Nephron progenitor cell (in vitro differentiated cells): Measurements from ENCODE around the gene TRPM5.

Source experiments
- DNase-seq: peaks from one replicate; pipeline ENCODE4 v3.0.0; 2021
- H3K27ac Mint-ChIP-seq: 2 replicates; pipeline ENCODE4 v1.8.0; 2021; ENCODE audit warnings: mild to moderate bottlenecking, moderate library complexity, mixed read lengths
- H3K27me3 Mint-ChIP-seq: 2 replicates; pipeline ENCODE4 v1.8.0; 2021; ENCODE audit warnings: mild to moderate bottlenecking, low read depth, mixed read lengths; ENCODE audit not compliant: poor library complexity
- H3K36me3 Mint-ChIP-seq: 2 replicates; pipeline ENCODE4 v1.8.0; 2021; ENCODE audit warnings: low read depth, mixed read lengths
- H3K4me1 Mint-ChIP-seq: 2 replicates; pipeline ENCODE4 v1.8.0; 2021; ENCODE audit warnings: mixed read lengths
- H3K4me3 Mint-ChIP-seq: 2 replicates; pipeline ENCODE4 v1.8.0; 2021; ENCODE audit warnings: mild to moderate bottlenecking, moderate library complexity, mixed read lengths
- H3K9me3 Mint-ChIP-seq: 2 replicates; pipeline ENCODE4 v1.8.0; 2021; ENCODE audit warnings: mild to moderate bottlenecking, moderate library complexity, mixed read lengths
- TF ChIP-seq, protein P1 (sequence below): fragments of 200-600 bp; sonication (generic); IDR thresholded peaks from 2 replicates; pipeline ENCODE4 v1.5.0; 2021; ENCODE audit warnings: antibody characterized with exemption

Gene TRPM5

DNA sequence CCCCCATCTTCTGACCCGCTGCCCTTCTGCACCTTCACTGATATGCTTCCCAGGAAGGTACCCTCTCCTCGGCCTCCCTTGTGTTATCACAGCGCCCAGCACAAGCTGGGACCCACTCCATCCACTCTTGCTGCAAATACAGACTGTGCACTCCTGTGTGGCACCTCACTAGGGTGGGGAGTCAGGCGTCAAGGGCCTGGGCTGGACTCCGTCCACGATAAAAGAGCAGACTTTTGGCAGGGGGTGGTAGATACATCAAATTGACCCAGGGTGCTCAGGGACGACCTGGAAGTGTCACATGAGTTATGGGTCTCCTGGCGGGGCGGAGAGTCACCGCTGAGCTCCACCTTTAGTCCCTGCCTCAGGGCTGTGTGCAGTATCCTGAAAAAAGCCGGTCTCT lies 908 bp downstream of the TRPM5 start:
- TF ChIP-seq, protein P1, sequence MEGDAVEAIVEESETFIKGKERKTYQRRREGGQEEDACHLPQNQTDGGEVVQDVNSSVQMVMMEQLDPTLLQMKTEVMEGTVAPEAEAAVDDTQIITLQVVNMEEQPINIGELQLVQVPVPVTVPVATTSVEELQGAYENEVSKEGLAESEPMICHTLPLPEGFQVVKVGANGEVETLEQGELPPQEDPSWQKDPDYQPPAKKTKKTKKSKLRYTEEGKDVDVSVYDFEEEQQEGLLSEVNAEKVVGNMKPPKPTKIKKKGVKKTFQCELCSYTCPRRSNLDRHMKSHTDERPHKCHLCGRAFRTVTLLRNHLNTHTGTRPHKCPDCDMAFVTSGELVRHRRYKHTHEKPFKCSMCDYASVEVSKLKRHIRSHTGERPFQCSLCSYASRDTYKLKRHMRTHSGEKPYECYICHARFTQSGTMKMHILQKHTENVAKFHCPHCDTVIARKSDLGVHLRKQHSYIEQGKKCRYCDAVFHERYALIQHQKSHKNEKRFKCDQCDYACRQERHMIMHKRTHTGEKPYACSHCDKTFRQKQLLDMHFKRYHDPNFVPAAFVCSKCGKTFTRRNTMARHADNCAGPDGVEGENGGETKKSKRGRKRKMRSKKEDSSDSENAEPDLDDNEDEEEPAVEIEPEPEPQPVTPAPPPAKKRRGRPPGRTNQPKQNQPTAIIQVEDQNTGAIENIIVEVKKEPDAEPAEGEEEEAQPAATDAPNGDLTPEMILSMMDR, result no peak
- Mint-ChIP-seq H3K36me3 (no peaks in the 10 kb centered on the region), H3K4me1 (peaks cover 3% of the 10 kb centered on the region), H3K27me3 (peaks cover 92% of the 10 kb centered on the region), H3K27ac (no peak overlapping the region), H3K9me3 (peaks cover 20% of the 10 kb centered on the region), H3K4me3 (peak overlapping the region; percentile 17)
- no peak for DNase-seq

DNA sequence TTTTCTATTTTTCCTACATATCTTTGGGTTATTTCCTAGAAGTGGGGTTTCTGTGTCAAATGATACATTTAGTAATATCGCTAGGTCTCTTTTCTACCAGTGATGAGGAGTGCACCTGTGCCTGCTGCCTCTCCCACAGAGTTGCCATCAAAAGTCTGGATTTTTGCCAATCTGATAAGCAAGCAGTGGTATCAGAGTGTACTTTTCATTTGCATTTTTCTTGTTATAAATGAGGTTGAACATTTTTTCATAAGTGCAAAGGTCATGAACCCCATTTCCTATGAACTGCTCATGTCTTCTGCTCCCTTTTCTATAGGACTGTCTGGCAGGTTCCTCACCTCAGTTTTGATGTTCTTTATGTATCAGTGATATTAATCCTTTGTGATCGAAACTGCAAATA lies 1.7 kb downstream of the TRPM5 start:
- Mint-ChIP-seq H3K4me3 (no peak overlapping the region), H3K4me1 (peaks cover 3% of the 10 kb centered on the region), H3K9me3 (peaks cover 20% of the 10 kb centered on the region), H3K27ac (no peak overlapping the region), H3K27me3 (peaks cover 92% of the 10 kb centered on the region), H3K36me3 (no peaks in the 10 kb centered on the region)
- DNase-seq, result no peak
- TF ChIP-seq, protein P1, result no peak

DNA sequence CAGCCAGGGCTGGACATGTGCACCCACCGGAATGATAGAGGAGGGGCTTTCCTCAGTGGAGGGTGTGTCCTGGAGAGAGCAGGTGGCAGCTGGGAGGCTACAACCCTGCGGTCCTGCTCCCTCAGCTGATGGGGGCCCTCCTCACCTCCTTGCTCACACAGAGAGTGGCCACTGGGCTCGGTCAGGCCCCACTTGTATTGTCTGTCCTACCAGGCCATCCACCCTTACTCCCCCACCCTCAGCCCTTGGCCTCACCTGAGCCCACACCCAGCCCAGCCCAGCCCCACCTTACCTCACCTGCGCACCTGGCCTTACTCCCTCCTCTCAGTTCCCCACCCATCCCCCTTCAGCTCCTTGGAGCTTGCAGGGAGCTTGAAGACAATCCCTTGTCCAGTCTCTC lies 3.1 kb downstream of the TRPM5 start:
- Mint-ChIP-seq H3K36me3 (no peaks in the 10 kb centered on the region), H3K9me3 (peaks cover 20% of the 10 kb centered on the region), H3K4me1 (peaks cover 3% of the 10 kb centered on the region), H3K27me3 (peaks cover 84% of the 10 kb centered on the region), H3K4me3 (no peak overlapping the region), H3K27ac (no peak overlapping the region)
- peak; percentile 1 for DNase-seq
- TF ChIP-seq, protein P1, result no peak

DNA sequence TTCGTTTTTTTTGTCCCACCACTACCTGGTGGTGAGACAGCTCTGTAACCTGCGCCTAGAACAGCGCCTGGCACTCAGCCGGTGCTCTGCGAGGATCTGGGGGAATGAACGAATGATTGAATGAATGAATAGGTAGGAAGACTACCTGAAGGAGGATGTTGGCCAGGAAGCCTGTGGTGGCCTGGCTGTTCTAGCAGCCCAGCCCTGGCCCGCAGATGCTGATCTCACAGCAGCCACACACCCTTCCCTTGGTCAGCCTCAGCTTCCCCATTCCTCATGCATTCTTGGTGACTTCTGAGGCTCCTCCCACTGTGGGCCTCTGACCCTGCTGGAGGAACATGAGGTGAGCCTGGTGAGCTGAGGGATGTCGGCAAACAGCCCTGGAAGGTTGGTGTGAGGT lies 3.7 kb downstream of the TRPM5 start:
- Mint-ChIP-seq H3K4me3 (no peak overlapping the region), H3K4me1 (peaks cover 3% of the 10 kb centered on the region), H3K27ac (no peak overlapping the region), H3K9me3 (peaks cover 20% of the 10 kb centered on the region), H3K36me3 (no peaks in the 10 kb centered on the region), H3K27me3 (peaks cover 78% of the 10 kb centered on the region)
- DNase-seq, result no peak
- TF ChIP-seq, protein P1, result no peak

DNA sequence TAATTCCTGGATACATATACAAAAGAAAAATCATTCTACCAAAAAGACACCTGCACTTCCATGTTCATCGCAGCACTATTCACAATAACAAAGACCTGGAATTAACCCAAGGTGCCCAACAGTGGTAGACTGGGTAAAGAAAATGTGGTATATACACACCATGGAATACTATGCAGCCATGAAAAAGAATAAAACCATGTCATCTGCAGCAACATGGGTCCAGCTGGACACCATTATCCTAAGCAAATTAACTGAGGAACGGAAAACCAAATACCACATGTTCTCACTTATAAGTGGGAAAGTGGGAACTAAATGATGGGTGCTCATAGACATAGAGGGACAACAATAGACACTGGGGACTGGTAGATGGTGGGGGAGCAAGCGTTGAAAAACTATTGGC lies 4.5 kb downstream of the TRPM5 start:
- H3K27ac Mint-ChIP-seq, result no peak overlapping the region
- TF ChIP-seq, protein P1, result no peak
- DNase-seq, result no peak
- no peak overlapping the region for H3K4me3 Mint-ChIP-seq
- no peaks in the 10 kb centered on the region for H3K36me3 Mint-ChIP-seq
- peaks cover 73% of the 10 kb centered on the region for H3K27me3 Mint-ChIP-seq
- H3K9me3 Mint-ChIP-seq, result peaks cover 20% of the 10 kb centered on the region
- no peaks in the 10 kb centered on the region for H3K4me1 Mint-ChIP-seq

DNA sequence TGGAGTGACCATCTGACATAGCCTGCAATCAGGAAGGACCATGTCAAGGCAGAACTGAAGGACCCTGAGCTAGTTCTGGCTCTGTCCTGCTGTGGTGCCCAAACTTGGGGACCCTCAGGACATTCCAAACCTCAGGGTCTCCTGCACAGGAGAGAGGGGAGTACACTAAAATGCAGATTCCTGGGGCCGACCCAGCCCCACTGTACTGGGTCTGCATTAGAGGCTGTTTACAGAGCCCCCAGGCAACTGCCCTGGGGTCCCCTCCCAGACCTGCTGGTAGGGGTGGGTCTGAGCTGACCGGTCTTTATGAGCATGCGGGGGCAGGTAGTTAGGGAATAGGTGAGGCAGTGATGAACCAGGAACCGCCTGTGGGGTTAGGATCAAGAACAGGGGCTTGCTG lies 6.8 kb downstream of the TRPM5 start:
- TF ChIP-seq, protein P1, result no peak
- H3K4me1 Mint-ChIP-seq, result no peaks in the 10 kb centered on the region
- H3K27me3 Mint-ChIP-seq, result peaks cover 55% of the 10 kb centered on the region
- peaks cover 9% of the 10 kb centered on the region for H3K9me3 Mint-ChIP-seq
- DNase-seq, result no peak
- no peak overlapping the region for H3K4me3 Mint-ChIP-seq
- H3K36me3 Mint-ChIP-seq, result no peaks in the 10 kb centered on the region
- H3K27ac Mint-ChIP-seq, result no peak overlapping the region
